Common myeloid progenitor, CD34-positive (primary cell): ENCODE data around the gene HEMGN.

Experiments used
- CTCF ChIA-PET: fragments of 350-600 bp; sonication (Branson Sonifier 250); formaldehyde crosslinking; loops from one replicate; lab custom pipeline; 2021; ENCODE audit warnings: antibody characterized with exemption; lab: Charles Lee
- POLR2A ChIA-PET: fragments of 350-600 bp; sonication (Branson Sonifier 250); formaldehyde crosslinking; loops from one replicate; lab custom pipeline; 2021; ENCODE audit warnings: antibody characterized with exemption; lab: Charles Lee
- DNase-seq, 3 donors: peaks; one replicate each; pipeline versions ENCODE4 v3.0.0 to v3.0.0-alpha.2; 2013
- H3K27ac ChIP-seq, 2 experiments: 1 replicate in 1 of 2; 2 replicates in 1 of 2; pipeline ENCODE4 v1.7.0; 2013; ENCODE audit warnings: inconsistent platforms in 2 of 2, low read length in 2 of 2, mild to moderate bottlenecking in 2 of 2, low read depth in 1 of 2, moderate library complexity in 1 of 2; ENCODE audit not compliant: severe bottlenecking in 2 of 2, insufficient read depth in 1 of 2, poor library complexity in 1 of 2
- H3K27me3 ChIP-seq, 5 experiments: replicated peaks in 2 of 5; 1 replicate in 3 of 5; 2 replicates in 2 of 5; pipeline versions ENCODE4 v1.6.1 to v1.7.0; 2013; ENCODE audit warnings: low read length in 4 of 5, mild to moderate bottlenecking in 2 of 5, moderate library complexity in 2 of 5, inconsistent platforms in 1 of 5; ENCODE audit not compliant: insufficient read depth in 5 of 5, control insufficient read depth in 4 of 5
- H3K36me3 ChIP-seq, 4 experiments: 1 replicate in 2 of 4; 2 replicates in 2 of 4; pipeline versions ENCODE4 v1.6.1 to v1.7.0; 2013; ENCODE audit warnings: low read length in 3 of 4, control low read depth in 1 of 4, mild to moderate bottlenecking in 1 of 4; ENCODE audit not compliant: control insufficient read depth in 4 of 4, insufficient read depth in 4 of 4
- H3K4me1 ChIP-seq, 4 experiments: 1 replicate in 3 of 4; 2 replicates in 1 of 4; pipeline versions ENCODE4 v1.6.1 to v1.7.1; 2013; ENCODE audit warnings: low read length in 3 of 4, mild to moderate bottlenecking in 3 of 4, control low read depth in 1 of 4, inconsistent platforms in 1 of 4, moderate library complexity in 1 of 4; ENCODE audit not compliant: control insufficient read depth in 4 of 4, insufficient read depth in 4 of 4; ENCODE audit errors: control extremely low read depth in 1 of 4
- H3K4me3 ChIP-seq, 7 experiments: 1 replicate in 4 of 7; 2 replicates in 3 of 7; pipeline versions ENCODE4 v1.5.1 to v1.7.0; 2013; ENCODE audit warnings: mild to moderate bottlenecking in 7 of 7, low read length in 6 of 7, moderate library complexity in 6 of 7, inconsistent platforms in 2 of 7, low read depth in 2 of 7, control low read depth in 1 of 7; ENCODE audit not compliant: insufficient read depth in 4 of 7, control insufficient read depth in 1 of 7; ENCODE audit errors: extremely low read depth in 1 of 7
- H3K9me3 ChIP-seq, 5 experiments: 1 replicate in 4 of 5; 2 replicates in 1 of 5; pipeline versions ENCODE4 v1.6.1 to v1.7.1; 2013; ENCODE audit warnings: low read length in 4 of 5, mild to moderate bottlenecking in 2 of 5, inconsistent platforms in 1 of 5, low read depth in 1 of 5, moderate library complexity in 1 of 5; ENCODE audit not compliant: control insufficient read depth in 4 of 5, insufficient read depth in 2 of 5; ENCODE audit errors: control extremely low read depth in 1 of 5
- WGBS: methylation state at CpG from one replicate; pipeline ENCODE4 v1.1.5; 2013; ENCODE audit not compliant: insufficient coverage; 5-methylcytosine and 5-hydroxymethylcytosine counted together

HEMGN gene

DNA sequence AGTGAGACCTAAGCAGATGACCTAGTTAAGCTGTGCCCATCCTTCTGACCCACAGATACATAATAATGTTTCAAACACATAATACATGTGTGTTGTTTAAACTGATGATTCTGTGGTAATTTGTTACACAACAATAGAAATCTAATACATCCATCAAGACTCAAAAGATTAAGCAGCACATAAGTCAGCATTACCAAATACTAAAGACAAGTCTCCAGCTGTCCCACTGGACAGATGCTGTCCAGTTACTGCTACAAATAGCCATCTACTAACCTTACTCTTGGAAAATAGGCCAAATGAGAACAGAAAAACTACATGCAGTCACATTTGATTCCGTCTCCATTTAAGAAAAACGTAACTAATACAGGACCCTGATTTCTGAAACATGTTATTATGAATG is 26.4 kb downstream of the HEMGN start:
- WGBS: 100% methylated on average over 2 of the region's 2 CpGs
- H3K4me1 ChIP-seq: peaks cover 9 to 20% (median 18%) of the 10 kb centered on the region in 4 experiments

DNA sequence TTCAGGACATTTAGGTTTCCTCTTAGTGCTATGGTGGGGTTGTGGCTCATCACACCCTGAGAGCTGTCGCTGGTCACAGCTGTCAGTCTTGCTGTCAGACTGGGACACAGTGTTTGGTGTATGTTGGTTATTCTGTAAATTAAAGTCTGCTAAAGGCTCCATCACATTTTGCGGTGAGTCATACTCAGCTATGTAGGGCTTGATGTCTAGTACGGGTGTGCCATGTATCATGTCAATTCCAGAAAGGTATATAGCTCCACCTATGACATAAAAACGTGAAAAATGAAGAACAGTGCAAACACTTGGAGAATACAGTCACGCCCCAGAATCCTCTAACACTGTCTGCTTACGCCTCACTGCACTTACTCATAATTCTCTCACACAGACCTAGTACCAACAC is 27.6 kb downstream of the HEMGN start:
- Histone ChIP-seq H3K4me1 (peaks cover 13 to 31% (median 29%) of the 10 kb centered on the region in 4 experiments), H3K36me3 (peaks cover 12 to 61% (median 38%) of the 10 kb centered on the region in 4 experiments), H3K9me3 (no peaks in the 10 kb centered on the region), H3K4me3 (no peak overlapping the region), H3K27me3 (no peaks in the 10 kb centered on the region), H3K27ac (no peak overlapping the region)
- 100% methylated on average over 5 of the region's 6 CpGs for WGBS
- no peak for DNase-seq
- POLR2A ChIA-PET: interaction anchor here (1.3 kb wide), 1 partner anchor 11 kb away, joined by 5 read pairs; the partner anchor contains the start of gene TRMO
- CTCF ChIA-PET: interaction anchor here (1.2 to 5.6 kb wide), 4 partner anchors 11 to 20 kb away, joined by 3 to 37 read pairs (median 4); partner anchors contain the start of gene TRMO

More for the DNA sequence above, 26.4 kb downstream of the HEMGN start:
- no peaks in the 10 kb centered on the region for H3K9me3 ChIP-seq
- no peak overlapping the region for H3K27ac ChIP-seq
- POLR2A ChIA-PET: interaction anchor here (1.5 kb wide), 1 partner anchor 10 kb away, joined by 5 read pairs; the partner anchor contains the start of gene TRMO
- H3K27me3 ChIP-seq: no peaks in the 10 kb centered on the region
- no peak for DNase-seq
- peaks cover 12 to 69% (median 46%) of the 10 kb centered on the region in 4 experiments for H3K36me3 ChIP-seq
- CTCF ChIA-PET: interaction anchor here (1.1 to 5.6 kb wide), 4 partner anchors 9 to 21 kb away, joined by 4 to 37 read pairs (median 7); partner anchors contain the start of gene TRMO
- H3K4me3 ChIP-seq: no peak overlapping the region

DNA sequence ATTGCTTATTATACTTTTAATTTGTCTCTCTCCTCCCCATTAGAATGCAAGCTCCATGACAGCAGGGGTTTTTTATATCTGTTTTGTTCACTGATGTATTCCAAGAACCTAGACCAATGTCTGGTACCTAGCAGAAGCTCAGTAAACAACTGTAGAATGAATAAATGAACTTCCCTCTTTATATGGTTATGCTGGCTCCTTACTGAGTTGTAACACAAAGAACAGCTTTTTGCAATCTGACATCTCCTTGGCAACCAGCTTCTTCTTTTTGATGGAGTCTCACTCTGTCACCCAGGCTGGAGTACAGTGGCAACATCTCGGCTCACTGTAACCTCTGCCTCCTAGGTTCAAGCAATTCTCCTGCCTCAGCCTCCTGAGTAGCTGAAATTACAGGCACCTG is 29.3 kb downstream of the HEMGN start:
- DNase-seq: peak in 2 of 3 donors; percentile 69 to 76
- POLR2A ChIA-PET: no interaction called here
- no peak overlapping the region for H3K4me3 ChIP-seq
- H3K9me3 ChIP-seq: no peaks in the 10 kb centered on the region
- peaks cover 19 to 41% (median 38%) of the 10 kb centered on the region in 4 experiments for H3K4me1 ChIP-seq
- CTCF ChIA-PET: interaction anchor here (0.8 to 5.6 kb wide), 3 partner anchors 9 to 46 kb away, joined by 4 to 37 read pairs (median 4); partner anchors contain the start of gene TRMO
- no peaks in the 10 kb centered on the region for H3K27me3 ChIP-seq
- peaks cover 10 to 51% (median 34%) of the 10 kb centered on the region in 4 experiments for H3K36me3 ChIP-seq
- no peak overlapping the region for H3K27ac ChIP-seq
- WGBS: no CpG with 5 or more reads among the region's 1 CpG

DNA sequence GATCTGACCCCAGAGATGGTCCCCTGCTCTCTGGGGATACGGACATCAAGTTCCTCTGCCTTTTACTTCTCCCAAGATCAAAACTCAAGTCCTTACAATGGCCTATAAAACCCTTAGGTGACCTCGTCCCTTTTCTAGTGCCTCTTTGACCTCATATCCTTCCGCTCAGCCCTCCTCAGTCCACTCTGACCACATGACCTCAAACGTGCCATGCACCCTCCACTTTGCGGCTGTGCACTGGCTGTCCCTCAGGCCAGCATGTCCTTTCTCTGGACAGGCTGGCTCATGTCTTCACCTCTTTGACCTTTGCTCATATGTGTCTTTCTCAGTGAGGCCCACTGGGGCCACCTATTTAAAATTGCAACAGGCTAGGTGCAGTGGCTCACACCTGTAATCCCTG is 30.3 kb downstream of the HEMGN start:
- POLR2A ChIA-PET: no interaction called here
- no peak for DNase-seq
- no peaks in the 10 kb centered on the region for H3K27me3 ChIP-seq
- H3K4me1 ChIP-seq: peaks cover 19 to 41% (median 38%) of the 10 kb centered on the region in 4 experiments
- 72% methylated on average over 5 of the region's 5 CpGs for WGBS
- H3K36me3 ChIP-seq: peaks cover 8 to 48% (median 27%) of the 10 kb centered on the region in 4 experiments
- H3K9me3 ChIP-seq: no peaks in the 10 kb centered on the region
- H3K4me3 ChIP-seq: peak overlapping the region in 1 of 7 experiments; percentile 7
- peak overlapping the region in 1 of 2 experiments; percentile 55 for H3K27ac ChIP-seq
- CTCF ChIA-PET: interaction anchor here (9.3 kb wide), 1 partner anchor 13 kb away, joined by 72 read pairs; the partner anchor contains the start of gene TRMO

DNA sequence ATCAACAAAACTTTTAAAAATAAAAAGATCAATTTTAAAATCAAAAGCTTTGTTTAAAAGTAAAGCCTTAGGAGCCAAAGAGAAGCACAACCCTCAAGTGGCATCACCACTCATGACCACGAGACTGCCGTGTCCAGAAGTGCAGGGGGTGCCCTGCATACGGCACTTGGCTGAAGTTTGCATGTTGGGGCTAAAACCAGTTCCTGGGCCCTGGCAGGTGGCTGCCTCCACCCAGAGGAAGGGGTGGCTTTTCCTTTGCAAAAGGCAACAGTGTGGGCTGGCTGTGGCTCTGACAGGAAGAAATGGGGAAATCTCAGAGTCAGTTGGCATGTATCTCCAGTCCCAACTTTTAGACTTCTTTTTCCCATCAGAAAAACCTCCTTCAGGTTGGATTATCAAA is 30.9 kb downstream of the HEMGN start:
- Histone ChIP-seq H3K36me3 (peaks cover 3 to 42% (median 23%) of the 10 kb centered on the region in 4 experiments), H3K27ac (peak overlapping the region; percentile 6 to 55), H3K4me3 (peak overlapping the region in 4 of 7 experiments; percentile 1 to 55 (median 19)), H3K9me3 (no peaks in the 10 kb centered on the region), H3K4me1 (peaks cover 19 to 41% (median 38%) of the 10 kb centered on the region in 4 experiments), H3K27me3 (no peaks in the 10 kb centered on the region)
- peak in 2 of 3 donors; percentile 39 to 61 for DNase-seq
- ChIA-PET CTCF (interaction anchor here (1.8 to 9.3 kb wide), 3 partner anchors 13 to 208 kb away, joined by 3 to 72 read pairs (median 6); partner anchors contain the start of gene TRMO), POLR2A (interaction anchor here (1.0 kb wide), 1 partner anchor 13 kb away, joined by 3 read pairs; no protein-coding TSS in a partner anchor)
- WGBS: 0% methylated on average over 2 of the region's 3 CpGs

DNA sequence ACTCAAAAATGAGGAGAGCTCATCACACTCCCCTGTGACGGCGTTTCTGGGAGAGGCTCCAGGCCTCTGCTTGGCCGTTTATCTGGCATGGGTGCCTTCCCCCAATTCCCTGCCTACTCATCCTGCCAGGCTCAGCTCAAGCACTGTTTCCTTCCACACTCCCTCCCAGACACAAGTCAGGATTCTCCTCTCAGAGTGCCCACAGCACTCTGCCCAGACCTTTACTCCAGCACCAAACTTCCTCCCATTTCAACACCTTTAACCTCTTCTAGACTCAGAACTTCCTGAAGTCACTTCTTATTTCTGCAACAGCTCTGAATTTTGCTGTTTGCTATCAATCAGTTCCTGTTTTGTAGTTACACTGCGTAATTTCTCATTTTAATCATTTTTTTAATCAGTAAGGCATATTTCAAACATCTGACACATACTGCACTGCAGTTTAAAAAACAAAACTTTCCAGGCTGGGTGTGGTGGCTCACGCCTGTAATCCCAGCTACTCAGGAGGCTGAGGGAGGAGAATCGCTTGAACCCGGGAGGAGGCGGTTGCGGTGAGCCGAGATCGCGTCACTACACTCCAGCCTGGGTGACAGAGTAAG is 31.6 kb downstream of the HEMGN start:
- peaks cover 0 to 37% (median 20%) of the 10 kb centered on the region in 4 experiments for H3K36me3 ChIP-seq
- WGBS: 27% methylated on average over 6 of the region's 12 CpGs

More for the DNA sequence above, 31.6 kb downstream of the HEMGN start:
- Histone ChIP-seq H3K4me3 (peak overlapping the region in 4 of 7 experiments; percentile 2 to 52 (median 31)), H3K27ac (peak overlapping the region; percentile 6 to 55), H3K9me3 (no peaks in the 10 kb centered on the region), H3K27me3 (no peaks in the 10 kb centered on the region), H3K4me1 (peaks cover 19 to 41% (median 38%) of the 10 kb centered on the region in 4 experiments)
- CTCF ChIA-PET: interaction anchor here (0.6 to 9.3 kb wide), 6 partner anchors 14 to 208 kb away, joined by 3 to 72 read pairs (median 4); partner anchors contain the start of gene TRMO
- POLR2A ChIA-PET: interaction anchor here (0.6 to 1.0 kb wide), 4 partner anchors 14 to 217 kb away, joined by 3 to 8 read pairs (median 4); no protein-coding TSS in a partner anchor
- DNase-seq: peak; percentile 63 to 87 (median 79)
